Pulmonary artery endothelial cell (primary cell): Measurements from ENCODE around the gene KRT36. TPM values are rescaled to one million over a fixed set of nuclear protein-coding genes. Genes with fewer than 3 reads are reported as not detected.

Source experiments
- DNase-seq: peaks from one replicate; pipeline ENCODE4 v3.0.0-alpha.2; 2011; ENCODE audit warnings: low read depth, low spot score
- total RNA-seq: library from RNA; depleted of rRNA; stranded (reverse); fragments of >200 nt; gene quantifications from 2 replicates; pipeline ENCODE4 v1.2.3, GENCODE V29; 2014

Gene KRT36
- total RNA-seq, 1 donor from 2014 or later = not detected

DNA sequence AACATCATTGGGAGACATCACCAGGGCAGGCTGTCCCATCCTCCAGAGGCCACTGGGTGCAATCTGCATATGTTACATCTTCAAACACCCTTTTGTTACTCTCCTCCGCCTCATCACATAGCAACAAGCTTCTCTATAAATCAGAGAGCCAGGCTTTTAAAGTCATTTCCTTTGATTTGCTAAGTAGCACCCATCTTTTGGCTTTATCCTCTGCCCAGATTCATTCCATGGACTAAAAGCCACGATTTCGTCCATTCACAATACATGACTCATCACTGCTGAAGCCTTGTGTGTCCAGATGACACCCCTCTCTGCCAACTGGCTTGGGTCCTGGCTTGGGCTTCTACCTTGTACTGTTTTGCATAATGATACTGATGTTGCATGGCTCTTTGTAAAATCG, 47.0 kb downstream of the KRT36 start:
- no peak for DNase-seq

- no peak for DNase-seq
Observed at GRCh38 chr17:41440531-41441033, 49.1 kb downstream of the KRT36 start, which contains the start of gene KRT38. Gene KRT38, minus strand, starts transcription at chr17:41440983. Its CDS starts 62 bp downstream, at chr17:41440921.

- no peak for DNase-seq
Observed at GRCh38 chr17:41439375-41439774, 50.3 kb downstream of the KRT36 start.

DNA sequence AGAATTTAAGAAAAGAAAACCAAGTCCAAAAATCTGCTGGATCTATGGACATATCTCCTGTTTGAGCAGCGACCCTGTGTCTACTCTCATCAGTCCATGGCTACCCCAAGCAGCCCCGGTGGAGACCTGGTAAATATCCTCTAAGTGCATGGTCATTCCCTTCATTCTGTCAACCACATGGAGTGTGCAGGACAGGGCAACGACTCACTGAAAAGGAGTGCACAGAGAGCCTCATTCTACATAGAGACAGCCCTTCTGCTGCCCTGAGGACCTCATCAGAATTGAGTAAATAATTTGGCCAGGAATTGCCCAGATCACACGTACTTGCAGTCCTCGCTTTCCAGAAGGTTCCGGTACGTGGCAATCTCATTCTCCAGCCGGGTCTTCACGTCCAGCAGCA, 51.9 kb downstream of the KRT36 start:
- no peak for DNase-seq

- no peak for DNase-seq
Observed at GRCh38 chr17:41437254-41437653, 52.5 kb downstream of the KRT36 start.

Other genes with a start within 250 kb of the KRT36 start
- gene KRTAP9-4, start 240.2 kb downstream of the KRT36 start, total RNA-seq = not detected in 2 replicates
- not detected in 2 replicates for gene KRTAP9-9, start 234.5 kb downstream of the KRT36 start, total RNA-seq
- not detected in 2 replicates for gene KRTAP9-6, start 224.5 kb downstream of the KRT36 start, total RNA-seq
- not detected in 2 replicates for gene KRTAP9-7, start 214.2 kb downstream of the KRT36 start, total RNA-seq
- not detected in 2 replicates for gene KRTAP29-1, start 187.1 kb downstream of the KRT36 start, total RNA-seq
- gene KRTAP16-1, start 180.6 kb downstream of the KRT36 start, total RNA-seq = not detected in 2 replicates
- not detected in 2 replicates for gene KRTAP17-1, start 174.2 kb downstream of the KRT36 start, total RNA-seq
- gene KRT33A, start 139.1 kb downstream of the KRT36 start, total RNA-seq = not detected in 2 replicates
- gene KRT33B, start 120.1 kb downstream of the KRT36 start, total RNA-seq = not detected in 2 replicates
- not detected in 2 replicates for gene KRT34, start 107.6 kb downstream of the KRT36 start, total RNA-seq
- gene KRT31, start 92.3 kb downstream of the KRT36 start, total RNA-seq = not detected in 2 replicates
- gene KRT37, start 65.3 kb downstream of the KRT36 start, total RNA-seq = not detected in 2 replicates
- not detected in 2 replicates for gene KRT38, start 48.9 kb downstream of the KRT36 start, total RNA-seq
- gene KRT32, start 22.5 kb downstream of the KRT36 start, total RNA-seq = not detected in 2 replicates
- not detected in 2 replicates for gene KRT35, start 8.8 kb downstream of the KRT36 start, total RNA-seq
- gene KRT13, start 15.7 kb upstream of the KRT36 start, total RNA-seq = not detected in 2 replicates
- gene KRT15, start 29.0 kb upstream of the KRT36 start, total RNA-seq = 1.6 and 3.4 TPM in 2 replicates
- 63.6 and 81.6 TPM in 2 replicates for gene KRT19, start 38.4 kb upstream of the KRT36 start, total RNA-seq
- not detected in 2 replicates for gene KRT9, start 82.1 kb upstream of the KRT36 start, total RNA-seq
- gene KRT14, start 97.0 kb upstream of the KRT36 start, total RNA-seq = 0.07 and 0.18 TPM in 2 replicates
- gene KRT16, start 122.9 kb upstream of the KRT36 start, total RNA-seq = 0.13 and 0.63 TPM in 2 replicates
- 3.1 and 3.8 TPM in 2 replicates for gene KRT17, start 134.7 kb upstream of the KRT36 start, total RNA-seq
- gene EIF1, start 199.0 kb upstream of the KRT36 start, total RNA-seq = 66.4 and 81.1 TPM in 2 replicates
- gene GAST, start 222.4 kb upstream of the KRT36 start, total RNA-seq = not detected in 2 replicates
- 0.07 and 0.18 TPM in 2 replicates for gene HAP1, start 244.7 kb upstream of the KRT36 start, total RNA-seq